Mesendoderm (in vitro differentiated cells): ENCODE results near the gene MORN5.
A peak's percentile ranks its signal among the peaks of the same experiment; 100 is the strongest.

ENCODE experiments used
- DNase-seq: peaks from one replicate; pipeline ENCODE4 v3.0.0; 2013
- H2AK5ac ChIP-seq: 2 replicates; pipeline ENCODE4 v1.6.1; 2013; ENCODE audit warnings: low read length, inconsistent platforms
- H2BK120ac ChIP-seq: 2 replicates; pipeline ENCODE4 v1.6.1; 2013; ENCODE audit warnings: low read depth, mild to moderate bottlenecking, low read length, moderate library complexity, mixed read lengths
- H2BK15ac ChIP-seq: replicated peaks from 2 replicates; pipeline ENCODE4 v1.6.1; 2013; ENCODE audit warnings: low read depth, mild to moderate bottlenecking, moderate library complexity
- H2BK5ac ChIP-seq: 2 replicates; pipeline ENCODE4 v1.6.1; 2013; ENCODE audit warnings: low read length, inconsistent platforms
- H3K18ac ChIP-seq: 2 replicates; pipeline ENCODE4 v1.6.1; 2013; ENCODE audit warnings: mild to moderate bottlenecking, low read length, mixed read lengths
- H3K23ac ChIP-seq: one replicate; pipeline ENCODE4 v1.6.1; 2013; ENCODE audit warnings: low read length
- H3K27ac ChIP-seq: 2 replicates; pipeline ENCODE4 v1.5.1; 2013; ENCODE audit warnings: low read depth, mild to moderate bottlenecking, inconsistent platforms, low read length, moderate library complexity
- H3K27me3 ChIP-seq: 2 replicates; pipeline ENCODE4 v1.6.1; 2013; ENCODE audit warnings: low read length, control low read depth, mild to moderate bottlenecking, inconsistent platforms; ENCODE audit not compliant: insufficient read depth, poor library complexity
- H3K36me3 ChIP-seq: 2 replicates; pipeline ENCODE4 v1.6.1; 2013; ENCODE audit warnings: low read length, inconsistent platforms; ENCODE audit not compliant: control insufficient read depth, insufficient read depth
- H3K4ac ChIP-seq: one replicate; pipeline ENCODE4 v1.6.1; 2013; ENCODE audit warnings: low read depth, mild to moderate bottlenecking, low read length, moderate library complexity
- H3K4me1 ChIP-seq: 2 replicates; pipeline ENCODE4 v1.6.1; 2013; ENCODE audit warnings: low read depth, low read length, inconsistent platforms; ENCODE audit not compliant: control insufficient read depth
- H3K4me2 ChIP-seq: 2 replicates; pipeline ENCODE4 v1.6.1; 2013; ENCODE audit warnings: low read length
- H3K4me3 ChIP-seq: 2 replicates; pipeline ENCODE4 v1.5.1; 2013; ENCODE audit warnings: mild to moderate bottlenecking, low read length
- H3K56ac ChIP-seq: one replicate; pipeline ENCODE4 v1.6.1; 2013; ENCODE audit warnings: low read length
- H3K79me1 ChIP-seq: 2 replicates; pipeline ENCODE4 v1.6.1; 2013; ENCODE audit warnings: low read length, inconsistent platforms
- H3K79me2 ChIP-seq: 2 replicates; pipeline ENCODE4 v1.6.1; 2013; ENCODE audit warnings: mild to moderate bottlenecking, low read length; ENCODE audit not compliant: control insufficient read depth, insufficient read depth
- H3K9ac ChIP-seq: 2 replicates; pipeline ENCODE4 v1.6.1; 2013; ENCODE audit warnings: low read length, inconsistent platforms
- H4K5ac ChIP-seq: one replicate; pipeline ENCODE4 v1.6.1; 2013; ENCODE audit warnings: low read length
- H4K8ac ChIP-seq: one replicate; pipeline ENCODE4 v1.6.1; 2013; ENCODE audit warnings: low read depth, mild to moderate bottlenecking, control low read depth, low read length, moderate library complexity
- WGBS: extraction: QIAGEN DNeasy Blood & Tissue Kit; methylation state at CpG from one replicate; pipeline ENCODE4 v1.1.7; 2013; ENCODE audit warnings: low lambda C conversion rate, missing lambda C conversion rate; ENCODE audit not compliant: insufficient coverage; ENCODE audit errors: extremely low coverage; 5-methylcytosine and 5-hydroxymethylcytosine counted together

Gene MORN5

DNA sequence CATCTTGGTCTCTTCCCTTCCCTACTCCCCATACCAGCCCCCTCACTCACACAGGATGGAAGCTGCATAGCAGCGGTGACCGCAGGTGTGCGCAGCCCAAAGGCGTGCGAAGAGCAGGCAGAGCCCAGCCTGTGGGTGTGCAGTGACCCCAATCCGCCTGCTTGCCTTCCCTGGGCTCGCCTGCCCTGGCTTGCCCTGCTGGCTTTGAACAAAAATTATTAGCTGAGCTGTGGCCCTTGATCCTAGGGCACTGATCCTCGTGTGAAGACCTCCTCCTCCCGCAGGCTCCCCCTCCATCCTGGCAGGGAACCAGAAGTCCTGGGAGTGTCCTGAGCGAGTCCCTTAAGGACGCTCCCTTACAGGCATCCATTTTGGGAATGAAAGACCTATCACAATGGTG is 31.9 kb downstream of the MORN5 start:
- Histone ChIP-seq H3K4me2 (no peak overlapping the region), H3K4ac (no peak overlapping the region), H3K79me1 (no peaks in the 10 kb centered on the region), H3K36me3 (no peaks in the 10 kb centered on the region), H3K18ac (no peak overlapping the region), H2AK5ac (no peak overlapping the region), H2BK120ac (no peak overlapping the region), H3K79me2 (no peaks in the 10 kb centered on the region), H3K4me3 (no peak overlapping the region), H2BK5ac (no peak overlapping the region), H2BK15ac (no peak overlapping the region), H3K23ac (no peak overlapping the region), H4K8ac (no peak overlapping the region), H3K4me1 (no peaks in the 10 kb centered on the region), H3K27me3 (no peaks in the 10 kb centered on the region), H3K9ac (no peak overlapping the region), H3K27ac (no peak overlapping the region), H3K56ac (no peak overlapping the region), H4K5ac (no peak overlapping the region)
- no peak for DNase-seq
- no CpG with 5 or more reads among the region's 11 CpGs for WGBS

DNA sequence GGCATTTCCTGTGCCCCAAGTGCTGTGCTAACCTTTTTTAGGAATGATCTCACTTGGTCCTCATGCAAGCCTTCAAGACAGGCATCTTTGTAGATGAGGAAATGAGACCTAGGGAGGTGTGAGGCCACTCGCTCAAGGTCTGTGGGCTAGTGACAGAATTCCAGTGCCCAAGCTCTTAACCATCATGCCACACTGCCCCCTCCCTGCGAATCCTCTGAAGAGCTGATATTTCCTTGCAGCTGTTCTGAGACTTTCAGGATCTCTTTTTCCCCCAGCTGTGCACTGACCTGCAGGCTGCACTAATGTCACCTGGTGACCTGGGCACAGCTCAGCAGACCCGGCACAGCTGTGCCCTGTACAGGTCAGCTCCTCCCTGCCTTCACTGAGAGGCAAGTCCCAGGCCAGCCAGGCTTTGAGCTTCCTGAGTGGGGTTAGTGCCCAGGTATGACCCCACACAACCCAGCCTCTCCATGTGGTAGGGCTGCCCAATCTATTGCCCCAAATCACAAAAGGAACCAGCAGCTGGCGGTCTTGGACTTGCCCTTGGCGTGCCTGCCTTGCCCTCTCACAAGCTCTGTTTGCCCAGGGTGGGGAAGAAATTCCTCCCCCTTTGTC is 32.7 kb downstream of the MORN5 start:
- Histone ChIP-seq H2BK120ac (no peak overlapping the region), H4K8ac (no peak overlapping the region), H3K36me3 (no peaks in the 10 kb centered on the region), H2AK5ac (no peak overlapping the region), H3K56ac (no peak overlapping the region), H3K79me2 (no peaks in the 10 kb centered on the region), H3K79me1 (no peaks in the 10 kb centered on the region), H3K4me1 (no peaks in the 10 kb centered on the region), H3K27ac (no peak overlapping the region), H3K23ac (no peak overlapping the region), H4K5ac (no peak overlapping the region), H3K4ac (no peak overlapping the region), H3K9ac (no peak overlapping the region), H2BK15ac (no peak overlapping the region), H3K4me3 (no peak overlapping the region), H3K4me2 (no peak overlapping the region), H2BK5ac (no peak overlapping the region), H3K18ac (no peak overlapping the region), H3K27me3 (no peaks in the 10 kb centered on the region)
- DNase-seq: peak; percentile 21
- no CpG with 5 or more reads among the region's 5 CpGs for WGBS

- no CpG with 5 or more reads among the region's 16 CpGs for WGBS
- Histone ChIP-seq H3K79me2 (no peaks in the 10 kb centered on the region), H3K4ac (no peak overlapping the region), H2AK5ac (no peak overlapping the region), H3K27ac (no peak overlapping the region), H3K4me3 (no peak overlapping the region), H4K8ac (no peak overlapping the region), H4K5ac (no peak overlapping the region), H3K9ac (no peak overlapping the region), H2BK15ac (no peak overlapping the region), H3K23ac (no peak overlapping the region), H3K36me3 (no peaks in the 10 kb centered on the region), H3K18ac (no peak overlapping the region), H3K56ac (no peak overlapping the region), H3K27me3 (no peaks in the 10 kb centered on the region), H2BK5ac (no peak overlapping the region), H3K79me1 (no peaks in the 10 kb centered on the region), H3K4me2 (no peak overlapping the region), H2BK120ac (no peak overlapping the region), H3K4me1 (no peaks in the 10 kb centered on the region)
- DNase-seq: no peak
These were observed 33.3 kb downstream of the MORN5 start for GRCh38 chr9:122192914-122193525.

DNA sequence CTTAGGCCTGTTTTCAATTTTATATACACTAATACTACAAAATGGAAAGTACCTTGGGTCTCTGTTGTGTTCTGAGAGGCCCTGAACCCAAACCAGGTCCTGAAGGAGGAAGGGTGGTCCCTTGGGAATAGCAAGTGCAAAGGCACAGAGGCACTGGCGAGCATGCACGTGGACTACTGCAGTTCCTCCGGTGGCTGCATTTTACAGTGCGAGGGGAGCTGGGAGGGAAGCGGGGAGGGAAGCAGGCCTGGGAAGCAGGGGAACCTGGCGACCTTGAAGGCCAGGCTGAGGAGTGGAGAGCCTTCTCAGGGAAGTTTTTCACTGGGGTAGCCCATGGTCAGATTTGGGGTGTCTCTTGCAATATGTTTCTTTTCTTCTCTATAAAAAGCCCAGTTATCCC is 33.9 kb downstream of the MORN5 start:
- Histone ChIP-seq H3K4ac (no peak overlapping the region), H3K79me1 (no peaks in the 10 kb centered on the region), H3K27ac (no peak overlapping the region), H3K4me2 (no peak overlapping the region), H3K4me3 (no peak overlapping the region), H3K18ac (no peak overlapping the region), H2BK5ac (no peak overlapping the region), H3K79me2 (no peaks in the 10 kb centered on the region), H3K36me3 (no peaks in the 10 kb centered on the region), H2BK15ac (no peak overlapping the region), H3K27me3 (no peaks in the 10 kb centered on the region), H2BK120ac (no peak overlapping the region), H2AK5ac (no peak overlapping the region), H3K9ac (no peak overlapping the region), H3K23ac (no peak overlapping the region), H3K4me1 (no peaks in the 10 kb centered on the region), H4K5ac (no peak overlapping the region), H4K8ac (no peak overlapping the region), H3K56ac (no peak overlapping the region)
- WGBS: no CpG with 5 or more reads among the region's 6 CpGs
- DNase-seq: no peak

GRCh38 chr9:122195875-122196274 is 36.2 kb downstream of the MORN5 start:
- Histone ChIP-seq H3K27me3 (no peaks in the 10 kb centered on the region), H3K4ac (no peak overlapping the region), H2BK120ac (no peak overlapping the region), H3K79me1 (no peaks in the 10 kb centered on the region), H2BK15ac (no peak overlapping the region), H3K79me2 (no peaks in the 10 kb centered on the region), H3K23ac (no peak overlapping the region), H3K9ac (no peak overlapping the region), H3K36me3 (no peaks in the 10 kb centered on the region), H3K4me2 (no peak overlapping the region), H3K27ac (no peak overlapping the region), H3K4me3 (no peak overlapping the region), H2AK5ac (no peak overlapping the region), H4K5ac (no peak overlapping the region), H3K4me1 (no peaks in the 10 kb centered on the region), H2BK5ac (no peak overlapping the region), H3K56ac (no peak overlapping the region), H4K8ac (no peak overlapping the region), H3K18ac (no peak overlapping the region)
- WGBS: no CpG with 5 or more reads among the region's 4 CpGs
- no peak for DNase-seq

DNA sequence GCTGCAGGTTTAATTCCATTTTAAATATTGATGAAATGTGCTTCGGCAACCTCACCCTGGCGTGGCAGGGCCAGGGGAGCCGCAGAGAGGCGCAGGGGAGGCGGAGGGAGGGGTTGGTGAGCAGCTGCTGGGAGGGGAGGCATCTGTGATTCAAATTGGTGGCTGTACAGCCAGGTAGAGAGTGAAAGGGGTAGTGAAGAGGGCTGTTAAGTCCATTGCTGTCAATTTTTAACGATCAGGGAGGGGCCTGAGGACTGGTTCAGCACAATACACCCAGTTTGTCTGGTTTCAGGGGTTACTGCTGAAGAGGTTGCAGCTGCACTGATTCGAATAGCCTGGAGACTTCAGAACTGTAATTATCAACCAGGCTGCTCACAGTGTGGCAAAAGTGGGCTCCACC is 37.7 kb downstream of the MORN5 start:
- H4K8ac ChIP-seq: no peak overlapping the region
- no peaks in the 10 kb centered on the region for H3K79me2 ChIP-seq
- no peak overlapping the region for H3K4ac ChIP-seq
- H3K27me3 ChIP-seq: no peaks in the 10 kb centered on the region
- H3K9ac ChIP-seq: no peak overlapping the region
- H3K79me1 ChIP-seq: no peaks in the 10 kb centered on the region
- H3K36me3 ChIP-seq: no peaks in the 10 kb centered on the region
- H3K23ac ChIP-seq: no peak overlapping the region
- no peak overlapping the region for H3K18ac ChIP-seq
- no peak overlapping the region for H3K4me2 ChIP-seq
- H3K56ac ChIP-seq: no peak overlapping the region
- H2AK5ac ChIP-seq: no peak overlapping the region
- no peak overlapping the region for H2BK5ac ChIP-seq
- no peak overlapping the region for H2BK120ac ChIP-seq
- DNase-seq: no peak
- no peak overlapping the region for H4K5ac ChIP-seq
- H3K4me1 ChIP-seq: no peaks in the 10 kb centered on the region
- no CpG with 5 or more reads among the region's 7 CpGs for WGBS
- no peak overlapping the region for H3K27ac ChIP-seq
- no peak overlapping the region for H3K4me3 ChIP-seq
- H2BK15ac ChIP-seq: no peak overlapping the region
